HCT116 (cell line): ENCODE results near the gene TMOD3. TPM values are rescaled to one million over a fixed set of nuclear protein-coding genes. Genes with fewer than 3 reads are reported as not detected.

ENCODE experiments used
- ATAC-seq: fragments of 200-7000 bp; cut with Tn5 transposase; 2 replicates; pipeline ENCODE4 v1.9.1; 2020; ENCODE audit warnings: mild to moderate bottlenecking, moderate library complexity
- BruUV-seq: library from RNA; stranded (reverse); fragments of 400-500 nt; replicated peaks from 2 replicates; lab custom pipeline; 2021; lab: Mats Ljungman, UMichigan
- CTCF ChIA-PET: fragments of 300-600 bp; sonication (Branson Sonifier 250); formaldehyde crosslinking; loops from one replicate; lab custom pipeline; 2021; ENCODE audit warnings: antibody characterized with exemption; lab: Charles Lee
- POLR2A ChIA-PET: fragments of 300-600, 350-600 bp; sonication (Branson Sonifier 250); formaldehyde crosslinking; loops from one replicate; lab custom pipeline; 2021; ENCODE audit warnings: antibody characterized with exemption; lab: Charles Lee
- RAD21 ChIA-PET, 2 experiments: fragments of 300-600 bp; sonication (Branson Sonifier 250); formaldehyde crosslinking; loops; one replicate each; lab custom pipeline; 2023; ENCODE audit warnings: low total read pairs in 2 of 2; ENCODE audit not compliant: uncharacterized antibody in 2 of 2, unreplicated experiment in 2 of 2, low non-redundant PET in 1 of 2; lab: Charles Lee
- DNase-seq: peaks from one replicate; pipeline ENCODE4 v3.0.0-alpha.2; 2010; ENCODE audit warnings: low read depth, low spot score
- H2AFZ ChIP-seq: fragments of 200-600 bp; shearing (Covaris generic), sonication (generic); 2 replicates; pipeline ENCODE4 v1.6.1; 2017; ENCODE audit warnings: low read depth, mixed run types, mixed read lengths, antibody characterized with exemption, low read length; ENCODE audit not compliant: poor library complexity, severe bottlenecking
- H3K27ac ChIP-seq: 2 replicates; pipeline ENCODE4 v1.5.1; 2012; ENCODE audit warnings: low read depth, low read length
- H3K27me3 ChIP-seq: fragments of 200-600 bp; sonication (generic); 2 replicates; pipeline ENCODE4 v1.6.1; 2016; ENCODE audit warnings: mixed run types, low read length, mixed read lengths; ENCODE audit not compliant: insufficient read depth
- H3K36me3 ChIP-seq, 2 experiments: fragments of 200-500 bp in 1 of 2; fragments of 200-600 bp in 1 of 2; sonication (Bioruptor generic) in 1 of 2; sonication (generic) in 1 of 2; 2 replicates each; pipeline versions ENCODE4 v1.5.1 to v1.6.1; 2014 to 2016; ENCODE audit warnings: low read length in 2 of 2, inconsistent platforms in 1 of 2, mixed read lengths in 1 of 2, mixed run types in 1 of 2; ENCODE audit not compliant: insufficient read depth in 2 of 2, control insufficient read depth in 1 of 2
- H3K4me1 ChIP-seq, 2 experiments: fragments of 200-600 bp in 1 of 2; sonication (generic) in 1 of 2; 2 replicates each; pipeline versions ENCODE4 v1.5.1 to v1.6.1; 2012 to 2017; ENCODE audit warnings: low read length in 2 of 2, inconsistent platforms in 1 of 2, mild to moderate bottlenecking in 1 of 2, mixed read lengths in 1 of 2, mixed run types in 1 of 2, moderate library complexity in 1 of 2; ENCODE audit not compliant: insufficient read depth in 2 of 2, control insufficient read depth in 1 of 2
- H3K4me2 ChIP-seq: fragments of 200-600 bp; sonication (generic); 2 replicates; pipeline ENCODE4 v1.6.1; 2017; ENCODE audit warnings: mixed run types, low read length, mixed read lengths
- H3K4me3 ChIP-seq, 2 experiments: fragments of 200-600 bp in 1 of 2; sonication (generic) in 1 of 2; replicated peaks in 1 of 2; 2 replicates each; pipeline ENCODE4 v1.5.1; 2011 to 2016; ENCODE audit warnings: low read length in 2 of 2, control low read depth in 1 of 2, low read depth in 1 of 2, mild to moderate bottlenecking in 1 of 2, mixed read lengths in 1 of 2, mixed run types in 1 of 2
- H3K79me2 ChIP-seq: fragments of 200-600 bp; sonication (generic); 2 replicates; pipeline ENCODE4 v1.6.1; 2017; ENCODE audit warnings: mild to moderate bottlenecking, mixed run types, low read length, moderate library complexity, mixed read lengths; ENCODE audit not compliant: insufficient read depth
- H3K9ac ChIP-seq: fragments of 200-600 bp; sonication (generic); 2 replicates; pipeline ENCODE4 v1.6.1; 2016; ENCODE audit warnings: low read length, mixed read lengths
- H3K9me2 ChIP-seq: fragments of 200-600 bp; sonication (generic), shearing (Covaris generic); 2 replicates; pipeline ENCODE4 v1.6.1; 2017; ENCODE audit warnings: mixed run types, mild to moderate bottlenecking, moderate library complexity; ENCODE audit not compliant: insufficient read depth
- H3K9me3 ChIP-seq, 2 experiments: fragments of 200-500 bp in 1 of 2; fragments of 200-600 bp in 1 of 2; sonication (Bioruptor generic) in 1 of 2; sonication (generic) in 1 of 2; 2 replicates each; pipeline ENCODE4 v1.6.1; 2014 to 2017; ENCODE audit warnings: low read length in 2 of 2, mixed read lengths in 2 of 2, inconsistent platforms in 1 of 2, low read depth in 1 of 2, mild to moderate bottlenecking in 1 of 2, mixed run types in 1 of 2, moderate library complexity in 1 of 2; ENCODE audit not compliant: control insufficient read depth in 1 of 2, insufficient read depth in 1 of 2
- H4K20me1 ChIP-seq: fragments of 200-600 bp; sonication (generic), shearing (Covaris generic); 2 replicates; pipeline ENCODE4 v1.6.1; 2017; ENCODE audit warnings: mixed run types, mild to moderate bottlenecking, moderate library complexity; ENCODE audit not compliant: insufficient read depth
- CBX3 ChIP-seq: IDR thresholded peaks from 2 replicates; pipeline ENCODE4 v1.6.1; 2012; ENCODE audit warnings: low read depth
- CEBPB ChIP-seq: IDR thresholded peaks from 2 replicates; pipeline ENCODE4 v1.6.1; 2012; ENCODE audit warnings: low read depth
- ELF1 ChIP-seq: IDR thresholded peaks from 2 replicates; pipeline ENCODE4 v1.6.1; 2012; ENCODE audit warnings: low read depth, borderline replicate concordance
- EZH2phosphoT487 ChIP-seq: fragments of 200-600 bp; IDR thresholded peaks from 2 replicates; pipeline ENCODE4 v1.6.1; 2018; ENCODE audit warnings: antibody characterized with exemption, borderline replicate concordance
- JUND ChIP-seq: IDR thresholded peaks from 2 replicates; pipeline ENCODE4 v1.6.1; 2012
- SP1 ChIP-seq: IDR thresholded peaks from 2 replicates; pipeline ENCODE4 v1.6.1; 2012; ENCODE audit warnings: low read depth
- TCF7L2 ChIP-seq: IDR thresholded peaks from 2 replicates; pipeline ENCODE4 v1.7.0; 2011; ENCODE audit warnings: borderline replicate concordance, inconsistent platforms; ENCODE audit not compliant: insufficient read depth, insufficient read length; ENCODE audit errors: extremely low read depth
- YY1 ChIP-seq: IDR thresholded peaks from 2 replicates; pipeline ENCODE4 v1.6.1; 2011; ENCODE audit warnings: low read length, low read depth, moderate library complexity, mild to moderate bottlenecking; ENCODE audit not compliant: insufficient replicate concordance; ENCODE audit errors: extremely low read depth
- ZFX ChIP-seq: fragments of 450-650 bp; IDR thresholded peaks from 2 replicates; pipeline ENCODE4 v1.6.1; 2017
- intact Hi-C: fragments of 100-400 bp; cut with micrococcal nuclease; formaldehyde crosslinking; loops from 2 replicates; pipeline ENCODE4 v1.10.0; 2022
- total RNA-seq: library from RNA; stranded (reverse); gene quantifications from one replicate; pipeline ENCODE4 v1.2.1, GENCODE V29; 2021; ENCODE audit not compliant: unreplicated experiment
- TF ChIP-seq, protein P1 (sequence below), 3 experiments: fragments of 200-600 bp in 1 of 3; sonication (generic) in 1 of 3; IDR thresholded peaks in 2 of 3; conservative IDR thresholded peaks in 1 of 3; 2 replicates each; pipeline ENCODE4 v1.5.1; 2012 to 2017; ENCODE audit warnings: low read depth in 2 of 3, low read length in 2 of 3, antibody characterized with exemption in 1 of 3, borderline replicate concordance in 1 of 3, control low read depth in 1 of 3, mild to moderate bottlenecking in 1 of 3, mixed read lengths in 1 of 3, mixed run types in 1 of 3, moderate library complexity in 1 of 3; ENCODE audit not compliant: insufficient read depth in 1 of 3

TMOD3 gene
- total RNA-seq, 1 experiment from 2014 or later: 78.8 TPM

DNA sequence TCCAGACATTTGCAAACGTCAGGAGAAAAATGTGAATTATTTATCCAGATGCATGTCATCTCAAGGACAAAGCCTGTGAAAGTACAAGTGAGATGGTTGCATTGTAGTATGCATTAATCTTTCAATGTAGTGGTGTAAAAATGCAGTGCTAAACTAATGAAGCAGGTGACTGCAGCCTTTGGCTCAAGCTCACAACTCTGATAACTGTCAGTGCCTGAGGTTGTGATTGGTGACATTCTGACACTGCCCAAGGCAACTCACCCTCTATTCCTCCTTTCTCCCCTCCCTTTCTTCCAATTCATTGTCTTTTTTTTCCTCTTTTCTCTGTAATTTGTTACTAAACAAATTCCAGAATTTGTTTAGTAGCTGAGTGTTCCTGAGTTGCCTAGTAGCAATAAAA, 20.0 kb upstream of the TMOD3 start:
- Histone ChIP-seq H3K27me3 (no peaks in the 10 kb centered on the region), H3K9me2 (no peaks in the 10 kb centered on the region)
- POLR2A ChIA-PET: no interaction called here
- no peak for DNase-seq
- no peak for TF ChIP-seq YY1
- TF ChIP-seq JUND: no peak
- TF ChIP-seq ELF1: no peak
- no peak for TF ChIP-seq EZH2phosphoT487
- no peak for TF ChIP-seq CEBPB
- no peak for TF ChIP-seq SP1
- TF ChIP-seq, protein P1, sequence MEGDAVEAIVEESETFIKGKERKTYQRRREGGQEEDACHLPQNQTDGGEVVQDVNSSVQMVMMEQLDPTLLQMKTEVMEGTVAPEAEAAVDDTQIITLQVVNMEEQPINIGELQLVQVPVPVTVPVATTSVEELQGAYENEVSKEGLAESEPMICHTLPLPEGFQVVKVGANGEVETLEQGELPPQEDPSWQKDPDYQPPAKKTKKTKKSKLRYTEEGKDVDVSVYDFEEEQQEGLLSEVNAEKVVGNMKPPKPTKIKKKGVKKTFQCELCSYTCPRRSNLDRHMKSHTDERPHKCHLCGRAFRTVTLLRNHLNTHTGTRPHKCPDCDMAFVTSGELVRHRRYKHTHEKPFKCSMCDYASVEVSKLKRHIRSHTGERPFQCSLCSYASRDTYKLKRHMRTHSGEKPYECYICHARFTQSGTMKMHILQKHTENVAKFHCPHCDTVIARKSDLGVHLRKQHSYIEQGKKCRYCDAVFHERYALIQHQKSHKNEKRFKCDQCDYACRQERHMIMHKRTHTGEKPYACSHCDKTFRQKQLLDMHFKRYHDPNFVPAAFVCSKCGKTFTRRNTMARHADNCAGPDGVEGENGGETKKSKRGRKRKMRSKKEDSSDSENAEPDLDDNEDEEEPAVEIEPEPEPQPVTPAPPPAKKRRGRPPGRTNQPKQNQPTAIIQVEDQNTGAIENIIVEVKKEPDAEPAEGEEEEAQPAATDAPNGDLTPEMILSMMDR (IDR thresholded peaks at IDR 0.05 in 2 of 3, conservative IDR thresholded peaks at IDR 0.05 in 1 of 3; ENCODE audit: borderline replicate concordance in 1 of 3, insufficient read depth in 1 of 3, low read depth in 2 of 3, low read length in 2 of 3): no peak
- no peak for TF ChIP-seq TCF7L2
- no peak for TF ChIP-seq CBX3
- TF ChIP-seq ZFX: no peak
- TF ChIP-seq, all 23 proteins: peak for 0
- CTCF ChIA-PET: no interaction called here
- ATAC-seq: no peak
- no peak overlapping the region for H3K4me3 ChIP-seq
- no peaks in the 10 kb centered on the region for H3K4me1 ChIP-seq
- no peaks in the 10 kb centered on the region for H4K20me1 ChIP-seq
- no peak overlapping the region for H2AFZ ChIP-seq
- intact Hi-C loops: no loop called here
- no peaks in the 10 kb centered on the region for H3K79me2 ChIP-seq
- no TSS peak for BruUV-seq
- no peak overlapping the region for H3K9ac ChIP-seq
- H3K4me2 ChIP-seq: no peak overlapping the region
- no peaks in the 10 kb centered on the region for H3K9me3 ChIP-seq
- RAD21 ChIA-PET: no interaction called here
- no peak overlapping the region for H3K27ac ChIP-seq
- H3K36me3 ChIP-seq: no peaks in the 10 kb centered on the region
